Upper lobe of left lung (tissue), 4 donors: Measurements from ENCODE around the gene GALNS.

Experiments used
- CTCF ChIP-seq, 6 experiments: fragments of 450-650 bp in 4 of 6; fragments of 200-600 bp in 2 of 6; sonication (generic) in 2 of 6; IDR thresholded peaks; one replicate each; pipeline ENCODE4 v1.5.1; 2016 to 2019; ENCODE audit warnings: antibody characterized with exemption in 6 of 6
- EP300 ChIP-seq, 4 donors: sonication (generic); formaldehyde crosslinking; IDR thresholded peaks; one replicate each; pipeline ENCODE4 v1.5.1; 2017; ENCODE audit warnings: antibody characterized with exemption in 4 of 4, control low read depth in 2 of 4
- POLR2A ChIP-seq, 4 donors: fragments of 450-650 bp; IDR thresholded peaks; one replicate each; pipeline ENCODE4 v1.5.1; 2016 to 2017; ENCODE audit warnings: antibody characterized with exemption in 4 of 4, mild to moderate bottlenecking in 2 of 4
- POLR2AphosphoS5 ChIP-seq, 2 donors: sonication (generic); formaldehyde crosslinking; IDR thresholded peaks; one replicate each; pipeline ENCODE4 v1.5.1; 2017; ENCODE audit warnings: antibody characterized with exemption in 2 of 2

GRCh38 chr16:88830783-88831182 lies 26.0 kb downstream of the GALNS start:
- TF ChIP-seq CTCF (IDR thresholded peaks at IDR 0.05) = no peak
- TF ChIP-seq POLR2A (IDR thresholded peaks at IDR 0.05) = no peak
- TF ChIP-seq POLR2AphosphoS5 (IDR thresholded peaks at IDR 0.05) = no peak
- no peak for TF ChIP-seq EP300 (IDR thresholded peaks at IDR 0.05)
